Measurements from ENCODE around the gene SAXO2.
"Not testable (repeated sequence)": the region's sequence is repeated elsewhere in the genome, so short reads cannot be mapped to it uniquely, and the experiment has no call there.

SAXO2 gene

GRCh38 chr15:82241836-82242499, 20.6 kb upstream of the SAXO2 start:
- not testable (repeated sequence) for H2BK120ac ChIP-seq (ENCODE audit: low read depth, low read length); DNase-seq (ENCODE audit: low spot score); H3K4me2 ChIP-seq (ENCODE audit: insufficient read depth, low read length, poor library complexity, severe bottlenecking); H3K14ac ChIP-seq (ENCODE audit: low read length); H3K18ac ChIP-seq (ENCODE audit: low read length); H2BK12ac ChIP-seq (ENCODE audit: low read length); H2BK5ac ChIP-seq (ENCODE audit: low read length); H3K23ac ChIP-seq (ENCODE audit: low read depth, low read length, poor library complexity); H2AFZ ChIP-seq (ENCODE audit: low read length); H4K8ac ChIP-seq (ENCODE audit: low read depth, low read length); H3K79me1 ChIP-seq (ENCODE audit: low read depth, low read length); H2BK15ac ChIP-seq (ENCODE audit: low read length); H3K27ac ChIP-seq (replicated peaks; ENCODE audit: low read length); H3K4me1 ChIP-seq (ENCODE audit: control insufficient read depth in 2 of 2, insufficient read depth in 1 of 2, low read depth in 1 of 2, low read length in 2 of 2); H4K91ac ChIP-seq (ENCODE audit: low read depth, low read length, poor library complexity); H3K27me3 ChIP-seq (ENCODE audit: control insufficient read depth in 3 of 3, insufficient read depth in 3 of 3, low read depth in 1 of 3, low read length in 3 of 3); H3K4ac ChIP-seq (ENCODE audit: low read length); H2AK5ac ChIP-seq (ENCODE audit: low read depth, low read length); H3K9ac ChIP-seq (ENCODE audit: low read depth, low read length, poor library complexity); H3K4me3 ChIP-seq (ENCODE audit: low read length in 2 of 2); H3K9me3 ChIP-seq (replicated peaks in 1 of 2; ENCODE audit: control insufficient read depth in 2 of 2, insufficient read depth in 1 of 2, low read depth in 1 of 2, low read length in 2 of 2)
- no CpG with 5 or more reads among the region's 1 CpG for whole genome bisulfite sequencing, 2 donors (ENCODE audit: extremely low coverage in 2 of 2, insufficient read length in 2 of 2, insufficient replicate concordance in 1 of 2)
- peaks cover 6 to 58% of the 10 kb centered on the region in 2 donors for H3K36me3 ChIP-seq (replicated peaks in 1 of 2; ENCODE audit: control insufficient read depth in 2 of 2, insufficient read depth in 2 of 2, low read length in 2 of 2)

- not testable (repeated sequence) for H3K27me3 ChIP-seq (ENCODE audit: control insufficient read depth in 3 of 3, insufficient read depth in 3 of 3, low read depth in 1 of 3, low read length in 3 of 3); H3K14ac ChIP-seq (ENCODE audit: low read length); H3K23ac ChIP-seq (ENCODE audit: low read depth, low read length, poor library complexity); H4K8ac ChIP-seq (ENCODE audit: low read depth, low read length); H2AK5ac ChIP-seq (ENCODE audit: low read depth, low read length); H3K4me3 ChIP-seq (ENCODE audit: low read length in 2 of 2); H2BK5ac ChIP-seq (ENCODE audit: low read length); DNase-seq (ENCODE audit: low spot score); H4K91ac ChIP-seq (ENCODE audit: low read depth, low read length, poor library complexity); H3K79me1 ChIP-seq (ENCODE audit: low read depth, low read length); H2AFZ ChIP-seq (ENCODE audit: low read length); H3K4ac ChIP-seq (ENCODE audit: low read length); H3K9me3 ChIP-seq (replicated peaks in 1 of 2; ENCODE audit: control insufficient read depth in 2 of 2, insufficient read depth in 1 of 2, low read depth in 1 of 2, low read length in 2 of 2); H3K18ac ChIP-seq (ENCODE audit: low read length); H3K4me1 ChIP-seq (ENCODE audit: control insufficient read depth in 2 of 2, insufficient read depth in 1 of 2, low read depth in 1 of 2, low read length in 2 of 2); H2BK15ac ChIP-seq (ENCODE audit: low read length); H3K9ac ChIP-seq (ENCODE audit: low read depth, low read length, poor library complexity); H3K27ac ChIP-seq (replicated peaks; ENCODE audit: low read length); H2BK120ac ChIP-seq (ENCODE audit: low read depth, low read length); H2BK12ac ChIP-seq (ENCODE audit: low read length); H3K4me2 ChIP-seq (ENCODE audit: insufficient read depth, low read length, poor library complexity, severe bottlenecking)
- H3K36me3 ChIP-seq (replicated peaks in 1 of 2; ENCODE audit: control insufficient read depth in 2 of 2, insufficient read depth in 2 of 2, low read length in 2 of 2), result peaks cover 6 to 50% of the 10 kb centered on the region in 2 donors
- WGBS, 2 donors (ENCODE audit: extremely low coverage in 2 of 2, insufficient read length in 2 of 2, insufficient replicate concordance in 1 of 2), result no CpG with 5 or more reads among the region's 5 CpGs
These were observed 19.0 kb upstream of the SAXO2 start for GRCh38 chr15:82243644-82244043.

GRCh38 chr15:82245956-82246355, 16.7 kb upstream of the SAXO2 start:
- not testable (repeated sequence) for H3K27me3 ChIP-seq (ENCODE audit: control insufficient read depth in 3 of 3, insufficient read depth in 3 of 3, low read depth in 1 of 3, low read length in 3 of 3); H2BK15ac ChIP-seq (ENCODE audit: low read length); H4K91ac ChIP-seq (ENCODE audit: low read depth, low read length, poor library complexity); H3K18ac ChIP-seq (ENCODE audit: low read length); H3K23ac ChIP-seq (ENCODE audit: low read depth, low read length, poor library complexity); H3K4me1 ChIP-seq (ENCODE audit: control insufficient read depth in 2 of 2, insufficient read depth in 1 of 2, low read depth in 1 of 2, low read length in 2 of 2); H2AK5ac ChIP-seq (ENCODE audit: low read depth, low read length); H3K4ac ChIP-seq (ENCODE audit: low read length); H2AFZ ChIP-seq (ENCODE audit: low read length); H3K4me2 ChIP-seq (ENCODE audit: insufficient read depth, low read length, poor library complexity, severe bottlenecking); H3K14ac ChIP-seq (ENCODE audit: low read length); H2BK12ac ChIP-seq (ENCODE audit: low read length); H3K9me3 ChIP-seq (replicated peaks in 1 of 2; ENCODE audit: control insufficient read depth in 2 of 2, insufficient read depth in 1 of 2, low read depth in 1 of 2, low read length in 2 of 2); DNase-seq (ENCODE audit: low spot score); H3K79me1 ChIP-seq (ENCODE audit: low read depth, low read length); H4K8ac ChIP-seq (ENCODE audit: low read depth, low read length); H3K27ac ChIP-seq (replicated peaks; ENCODE audit: low read length); H2BK120ac ChIP-seq (ENCODE audit: low read depth, low read length); H3K9ac ChIP-seq (ENCODE audit: low read depth, low read length, poor library complexity); H2BK5ac ChIP-seq (ENCODE audit: low read length); H3K4me3 ChIP-seq (ENCODE audit: low read length in 2 of 2)
- peaks cover 0 to 37% of the 10 kb centered on the region in 2 donors for H3K36me3 ChIP-seq (replicated peaks in 1 of 2; ENCODE audit: control insufficient read depth in 2 of 2, insufficient read depth in 2 of 2, low read length in 2 of 2)
- WGBS, 2 donors (ENCODE audit: extremely low coverage in 2 of 2, insufficient read length in 2 of 2, insufficient replicate concordance in 1 of 2), result no CpG with 5 or more reads among the region's 5 CpGs

GRCh38 chr15:82248261-82248660, 14.4 kb upstream of the SAXO2 start:
- H2AK5ac ChIP-seq (ENCODE audit: low read depth, low read length); H2BK120ac ChIP-seq (ENCODE audit: low read depth, low read length); H2BK12ac ChIP-seq (ENCODE audit: low read length); H3K14ac ChIP-seq (ENCODE audit: low read length); H3K9me3 ChIP-seq (replicated peaks in 1 of 2; ENCODE audit: control insufficient read depth in 2 of 2, insufficient read depth in 1 of 2, low read depth in 1 of 2, low read length in 2 of 2); H2BK15ac ChIP-seq (ENCODE audit: low read length); H3K4me2 ChIP-seq (ENCODE audit: insufficient read depth, low read length, poor library complexity, severe bottlenecking); H3K79me1 ChIP-seq (ENCODE audit: low read depth, low read length); H4K91ac ChIP-seq (ENCODE audit: low read depth, low read length, poor library complexity); H2AFZ ChIP-seq (ENCODE audit: low read length); H3K23ac ChIP-seq (ENCODE audit: low read depth, low read length, poor library complexity); H3K18ac ChIP-seq (ENCODE audit: low read length); H3K4me3 ChIP-seq (ENCODE audit: low read length in 2 of 2); H2BK5ac ChIP-seq (ENCODE audit: low read length); H3K4ac ChIP-seq (ENCODE audit: low read length); DNase-seq (ENCODE audit: low spot score); H3K9ac ChIP-seq (ENCODE audit: low read depth, low read length, poor library complexity); H3K4me1 ChIP-seq (ENCODE audit: control insufficient read depth in 2 of 2, insufficient read depth in 1 of 2, low read depth in 1 of 2, low read length in 2 of 2); H3K27ac ChIP-seq (replicated peaks; ENCODE audit: low read length); H3K27me3 ChIP-seq (ENCODE audit: control insufficient read depth in 3 of 3, insufficient read depth in 3 of 3, low read depth in 1 of 3, low read length in 3 of 3); H4K8ac ChIP-seq (ENCODE audit: low read depth, low read length): not testable (repeated sequence)
- no CpG with 5 or more reads among the region's 3 CpGs for WGBS, 2 donors (ENCODE audit: extremely low coverage in 2 of 2, insufficient read length in 2 of 2, insufficient replicate concordance in 1 of 2)
- peaks cover 3 to 51% of the 10 kb centered on the region in 2 donors for H3K36me3 ChIP-seq (replicated peaks in 1 of 2; ENCODE audit: control insufficient read depth in 2 of 2, insufficient read depth in 2 of 2, low read length in 2 of 2)

All from neuronal stem cell (in vitro differentiated cells).